ENCODE measurements around the gene CRK. TPM values are rescaled to one million over a fixed set of nuclear protein-coding genes. Genes with fewer than 3 reads are reported as not detected.
A peak's percentile ranks its signal among the peaks of the same experiment; 100 is the strongest.

The CRK gene
- total RNA-seq, 1 donor from 2014 or later: 57.5 TPM

DNA sequence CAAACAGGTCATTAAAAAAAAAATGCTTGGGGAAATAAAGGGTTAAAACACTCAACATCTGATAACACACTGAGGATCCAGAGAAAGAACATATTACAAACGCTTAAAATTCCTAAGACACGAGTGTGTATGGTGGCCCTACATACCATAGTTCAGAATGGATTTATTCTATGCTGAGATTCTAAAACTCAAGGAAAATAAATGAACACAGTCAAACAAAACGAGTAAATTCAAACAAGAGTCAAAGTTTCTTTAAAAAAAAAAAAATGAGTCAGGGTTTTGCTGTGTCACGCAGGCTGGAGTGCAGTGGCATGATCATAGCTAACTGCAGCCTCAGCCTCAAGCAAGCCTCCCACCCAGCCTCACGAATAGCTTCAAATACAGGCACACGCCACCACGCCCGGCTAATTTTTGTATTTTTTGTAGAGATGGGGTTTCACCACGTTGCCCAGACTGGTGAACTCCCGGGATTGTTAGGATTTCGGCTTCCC is 17.4 kb downstream of the CRK start:
- no peak for TF ChIP-seq POLR2A (IDR thresholded peaks at IDR 0.05)
- TF ChIP-seq, protein P1, sequence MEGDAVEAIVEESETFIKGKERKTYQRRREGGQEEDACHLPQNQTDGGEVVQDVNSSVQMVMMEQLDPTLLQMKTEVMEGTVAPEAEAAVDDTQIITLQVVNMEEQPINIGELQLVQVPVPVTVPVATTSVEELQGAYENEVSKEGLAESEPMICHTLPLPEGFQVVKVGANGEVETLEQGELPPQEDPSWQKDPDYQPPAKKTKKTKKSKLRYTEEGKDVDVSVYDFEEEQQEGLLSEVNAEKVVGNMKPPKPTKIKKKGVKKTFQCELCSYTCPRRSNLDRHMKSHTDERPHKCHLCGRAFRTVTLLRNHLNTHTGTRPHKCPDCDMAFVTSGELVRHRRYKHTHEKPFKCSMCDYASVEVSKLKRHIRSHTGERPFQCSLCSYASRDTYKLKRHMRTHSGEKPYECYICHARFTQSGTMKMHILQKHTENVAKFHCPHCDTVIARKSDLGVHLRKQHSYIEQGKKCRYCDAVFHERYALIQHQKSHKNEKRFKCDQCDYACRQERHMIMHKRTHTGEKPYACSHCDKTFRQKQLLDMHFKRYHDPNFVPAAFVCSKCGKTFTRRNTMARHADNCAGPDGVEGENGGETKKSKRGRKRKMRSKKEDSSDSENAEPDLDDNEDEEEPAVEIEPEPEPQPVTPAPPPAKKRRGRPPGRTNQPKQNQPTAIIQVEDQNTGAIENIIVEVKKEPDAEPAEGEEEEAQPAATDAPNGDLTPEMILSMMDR (IDR thresholded peaks at IDR 0.05): no peak
- TF ChIP-seq POLR2AphosphoS5 (IDR thresholded peaks at IDR 0.05; ENCODE audit: insufficient read depth in 1 of 2, low read depth in 1 of 2): no peak
- Histone ChIP-seq H3K4me1 (peaks cover 20% of the 10 kb centered on the region), H3K4me3 (no peak overlapping the region), H3K36me3 (no peaks in the 10 kb centered on the region), H3K27ac (no peak overlapping the region), H3K27me3 (no peaks in the 10 kb centered on the region), H3K9me3 (no peaks in the 10 kb centered on the region)
- DNase-seq (ENCODE audit: extremely low spot score in 2 of 2): no peak
- intact Hi-C loops (cut with DNase I): no loop called here

DNA sequence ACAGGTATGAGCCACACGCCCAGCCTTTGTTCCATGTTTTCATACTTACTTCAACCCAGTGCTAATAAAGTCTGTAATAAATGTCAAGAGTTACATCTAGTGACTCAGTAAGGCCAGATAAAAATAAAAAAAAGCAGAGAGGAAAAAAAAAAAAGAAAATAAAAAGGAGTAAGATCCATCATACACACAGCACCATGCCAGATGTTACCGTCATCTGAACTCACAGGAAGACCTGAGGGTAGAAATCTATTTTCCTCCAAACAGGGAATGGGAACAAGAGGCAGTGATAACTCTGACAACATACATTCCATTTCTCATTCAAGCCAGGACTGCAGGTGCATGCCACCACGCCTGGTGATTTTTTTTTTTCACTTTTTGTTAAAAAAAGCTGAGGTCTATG is 20.7 kb downstream of the CRK start:
- no peaks in the 10 kb centered on the region for H3K27me3 ChIP-seq
- no peak for DNase-seq (ENCODE audit: extremely low spot score in 2 of 2)
- intact Hi-C loops (cut with DNase I): no loop called here
- H3K9me3 ChIP-seq: no peaks in the 10 kb centered on the region
- H3K36me3 ChIP-seq: no peaks in the 10 kb centered on the region
- no peak overlapping the region for H3K4me3 ChIP-seq
- TF ChIP-seq POLR2AphosphoS5 (IDR thresholded peaks at IDR 0.05; ENCODE audit: insufficient read depth in 1 of 2, low read depth in 1 of 2) (no peak), POLR2A (IDR thresholded peaks at IDR 0.05) (no peak)
- TF ChIP-seq, protein P1 (IDR thresholded peaks at IDR 0.05): no peak
- peaks cover 20% of the 10 kb centered on the region for H3K4me1 ChIP-seq
- no peak overlapping the region for H3K27ac ChIP-seq

GRCh38 chr17:1434150-1434549 is 21.9 kb downstream of the CRK start:
- intact Hi-C loops (cut with DNase I): no loop called here
- TF ChIP-seq, protein P1 (IDR thresholded peaks at IDR 0.05): no peak
- TF ChIP-seq POLR2AphosphoS5 (IDR thresholded peaks at IDR 0.05; ENCODE audit: insufficient read depth in 1 of 2, low read depth in 1 of 2) (no peak), POLR2A (IDR thresholded peaks at IDR 0.05) (no peak)
- DNase-seq (ENCODE audit: extremely low spot score in 2 of 2): no peak
- Histone ChIP-seq H3K27ac (no peak overlapping the region), H3K4me3 (no peak overlapping the region), H3K4me1 (peaks cover 15% of the 10 kb centered on the region), H3K9me3 (no peaks in the 10 kb centered on the region), H3K27me3 (no peaks in the 10 kb centered on the region), H3K36me3 (no peaks in the 10 kb centered on the region)

DNA sequence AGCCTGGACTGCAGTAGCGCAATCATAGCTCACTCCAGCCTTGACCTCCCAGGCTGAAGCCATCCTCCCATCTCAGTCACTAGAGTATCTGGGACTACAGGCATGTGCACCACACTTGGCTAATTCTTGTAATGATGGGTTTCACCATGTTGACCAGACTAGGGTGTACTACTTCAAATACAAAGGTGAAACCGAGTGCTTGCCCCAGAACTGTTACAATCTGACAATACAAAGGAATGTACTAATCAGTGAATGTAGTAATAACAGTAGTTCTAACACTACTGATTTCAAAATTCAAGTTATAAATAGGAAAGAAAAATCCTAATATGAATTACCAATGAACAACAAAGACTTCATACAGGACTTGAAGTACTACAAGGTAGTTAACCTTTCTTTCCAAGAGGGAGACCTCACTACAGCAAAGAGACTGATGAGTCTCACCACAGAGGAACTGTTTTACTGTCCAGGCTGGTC is 24.4 kb downstream of the CRK start:
- H3K4me1 ChIP-seq: no peaks in the 10 kb centered on the region
- TF ChIP-seq, protein P1 (IDR thresholded peaks at IDR 0.05): no peak
- TF ChIP-seq POLR2A (IDR thresholded peaks at IDR 0.05): no peak
- no peak for TF ChIP-seq POLR2AphosphoS5 (IDR thresholded peaks at IDR 0.05; ENCODE audit: insufficient read depth in 1 of 2, low read depth in 1 of 2)
- H3K36me3 ChIP-seq: no peaks in the 10 kb centered on the region
- intact Hi-C loops (cut with DNase I): no loop called here
- H3K27ac ChIP-seq: no peak overlapping the region
- H3K4me3 ChIP-seq: no peak overlapping the region
- DNase-seq (ENCODE audit: extremely low spot score in 2 of 2): no peak
- H3K27me3 ChIP-seq: no peaks in the 10 kb centered on the region
- no peaks in the 10 kb centered on the region for H3K9me3 ChIP-seq

DNA sequence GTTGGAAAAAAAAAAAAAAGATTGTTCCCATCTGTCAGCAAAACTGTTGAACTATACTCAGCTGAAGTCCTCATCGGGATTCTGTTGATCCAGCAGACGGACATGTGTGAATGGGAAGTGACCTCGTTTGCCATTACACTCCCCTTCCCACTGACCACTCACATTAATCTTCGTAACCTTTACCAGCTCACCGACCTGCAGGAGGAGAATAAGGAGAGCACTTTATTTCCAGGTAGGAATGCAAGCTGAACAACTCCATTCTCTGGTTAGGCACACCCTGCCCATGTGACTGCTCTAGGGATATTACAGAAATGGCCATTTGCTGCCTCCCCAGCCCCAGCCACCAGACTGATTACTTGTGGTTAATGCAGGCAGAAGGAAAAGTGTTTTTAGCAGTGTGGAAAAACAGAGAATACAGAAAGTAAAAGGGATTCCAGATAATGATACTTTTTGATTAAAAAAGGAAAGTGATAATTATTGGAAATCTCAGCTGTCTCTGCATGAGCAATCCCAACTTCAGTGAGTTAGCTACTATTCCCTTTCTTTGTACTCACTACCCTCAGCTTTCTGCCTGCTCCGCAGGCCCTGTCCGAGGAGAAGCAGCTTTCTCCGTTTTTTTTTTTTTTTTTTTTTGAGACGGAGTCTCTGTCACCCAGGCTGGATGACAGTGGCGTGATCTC is 32.4 kb downstream of the CRK start:
- peak overlapping the region; percentile 16 for H3K27ac ChIP-seq
- intact Hi-C loops (cut with DNase I): no loop called here
- TF ChIP-seq POLR2AphosphoS5 (IDR thresholded peaks at IDR 0.05; ENCODE audit: insufficient read depth in 1 of 2, low read depth in 1 of 2) (no peak), POLR2A (IDR thresholded peaks at IDR 0.05) (no peak)
- TF ChIP-seq, protein P1 (IDR thresholded peaks at IDR 0.05): no peak
- DNase-seq (ENCODE audit: extremely low spot score in 2 of 2): no peak
- peaks cover 7% of the 10 kb centered on the region for H3K4me1 ChIP-seq
- H3K36me3 ChIP-seq: peaks cover 0 to 31% of the 10 kb centered on the region in 2 donors
- no peaks in the 10 kb centered on the region for H3K27me3 ChIP-seq
- H3K4me3 ChIP-seq: no peak overlapping the region
- no peaks in the 10 kb centered on the region for H3K9me3 ChIP-seq
